ENCODE measurements around the gene RANBP1. TPM values are rescaled to one million over a fixed set of nuclear protein-coding genes. Genes with fewer than 3 reads are reported as not detected.

Gene RANBP1
- total RNA-seq, 4 donors from 2014 or later = 116 to 180 (median 140) TPM

DNA sequence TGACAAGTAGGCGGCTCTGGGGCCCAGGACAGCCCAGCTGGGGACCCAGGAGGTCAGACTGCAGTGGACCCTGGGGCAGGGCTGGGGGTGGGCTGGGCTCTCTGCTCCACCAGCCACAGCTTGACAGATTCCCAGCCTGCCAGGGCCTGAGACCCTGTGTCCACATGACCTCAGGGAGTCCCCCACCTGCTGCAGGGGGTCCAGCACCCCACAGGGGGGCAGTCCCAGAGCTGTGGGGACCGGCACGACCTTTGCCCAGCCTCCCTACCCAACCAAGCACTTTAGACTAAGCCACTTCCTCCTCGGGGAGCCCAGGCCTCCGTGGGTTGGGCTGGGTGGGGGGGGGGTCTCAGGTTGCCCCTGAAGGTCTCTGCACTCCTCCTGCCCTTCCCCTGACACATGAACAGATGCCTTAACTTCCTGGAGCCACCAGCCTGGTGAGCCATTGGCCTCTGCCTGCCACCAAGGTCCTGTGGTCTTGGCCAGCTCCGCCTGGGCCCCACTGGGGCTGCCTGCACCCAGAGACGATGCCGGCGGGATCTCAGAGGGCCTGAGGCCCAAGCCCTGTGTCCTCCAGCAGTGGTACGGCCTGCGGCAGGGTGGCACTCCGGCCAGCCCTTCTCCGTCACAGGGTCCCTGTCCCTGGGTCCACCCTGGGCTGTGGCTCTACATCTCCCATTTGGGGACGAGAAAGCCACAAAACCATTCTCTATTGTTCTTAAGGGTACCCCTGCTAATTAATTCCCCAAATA lies 31.5 kb downstream of the RANBP1 start:
- Histone ChIP-seq H3K4me1 (no peaks in the 10 kb centered on the region), H3K4me3 (no peak overlapping the region), H3K27ac (replicated peaks in 1 of 4) (no peak overlapping the region), H3K9me3 (no peaks in the 10 kb centered on the region), H3K36me3 (peaks cover 0 to 40% (median 25%) of the 10 kb centered on the region in 4 donors), H3K27me3 (no peaks in the 10 kb centered on the region)
- DNase-seq (ENCODE audit: extremely low spot score) = no peak
- 85% methylated on average over 10 of the region's 14 CpGs for WGBS
- no peak for TF ChIP-seq POLR2AphosphoS5 (IDR thresholded peaks at IDR 0.05)
- TF ChIP-seq CTCF (IDR thresholded peaks at IDR 0.05) = no peak
- TF ChIP-seq POLR2A (IDR thresholded peaks at IDR 0.05; ENCODE audit: low read depth) = no peak
- no peak for TF ChIP-seq EP300 (IDR thresholded peaks at IDR 0.05)
- intact Hi-C loops (cut with DNase I) = no loop called here

DNA sequence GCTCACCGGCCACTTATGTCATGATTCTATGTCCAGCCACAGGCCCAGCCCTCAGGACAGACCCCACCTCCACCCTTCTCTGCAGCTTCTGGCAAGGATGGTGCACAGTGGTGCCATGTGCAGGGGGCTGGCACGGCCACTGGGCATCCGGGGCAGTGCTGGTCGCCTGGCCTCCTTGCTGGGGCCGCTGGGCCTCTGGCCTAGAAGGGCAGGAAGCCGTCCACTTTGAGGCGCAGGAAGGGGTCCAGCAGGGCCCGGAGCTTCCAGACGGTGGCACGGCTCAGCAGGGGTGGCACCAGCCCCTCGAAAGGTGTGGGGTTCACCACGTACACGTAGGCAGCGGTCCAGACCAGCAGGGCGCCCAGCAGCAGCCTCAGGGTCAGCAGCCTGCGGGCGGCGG lies 32.5 kb downstream of the RANBP1 start:
- no peaks in the 10 kb centered on the region for H3K9me3 ChIP-seq
- H3K4me3 ChIP-seq = no peak overlapping the region
- no peak for DNase-seq (ENCODE audit: extremely low spot score)
- no peak overlapping the region for H3K27ac ChIP-seq (replicated peaks in 1 of 4)
- peaks cover 0 to 30% (median 16%) of the 10 kb centered on the region in 4 donors for H3K36me3 ChIP-seq
- no peak for TF ChIP-seq POLR2A (IDR thresholded peaks at IDR 0.05; ENCODE audit: low read depth)
- no peak for TF ChIP-seq POLR2AphosphoS5 (IDR thresholded peaks at IDR 0.05)
- TF ChIP-seq CTCF (IDR thresholded peaks at IDR 0.05) = no peak
- no peak for TF ChIP-seq EP300 (IDR thresholded peaks at IDR 0.05)
- H3K27me3 ChIP-seq = no peaks in the 10 kb centered on the region
- no peaks in the 10 kb centered on the region for H3K4me1 ChIP-seq
- intact Hi-C loops (cut with DNase I) = no loop called here
- whole genome bisulfite sequencing = no CpG with 5 or more reads among the region's 18 CpGs

DNA sequence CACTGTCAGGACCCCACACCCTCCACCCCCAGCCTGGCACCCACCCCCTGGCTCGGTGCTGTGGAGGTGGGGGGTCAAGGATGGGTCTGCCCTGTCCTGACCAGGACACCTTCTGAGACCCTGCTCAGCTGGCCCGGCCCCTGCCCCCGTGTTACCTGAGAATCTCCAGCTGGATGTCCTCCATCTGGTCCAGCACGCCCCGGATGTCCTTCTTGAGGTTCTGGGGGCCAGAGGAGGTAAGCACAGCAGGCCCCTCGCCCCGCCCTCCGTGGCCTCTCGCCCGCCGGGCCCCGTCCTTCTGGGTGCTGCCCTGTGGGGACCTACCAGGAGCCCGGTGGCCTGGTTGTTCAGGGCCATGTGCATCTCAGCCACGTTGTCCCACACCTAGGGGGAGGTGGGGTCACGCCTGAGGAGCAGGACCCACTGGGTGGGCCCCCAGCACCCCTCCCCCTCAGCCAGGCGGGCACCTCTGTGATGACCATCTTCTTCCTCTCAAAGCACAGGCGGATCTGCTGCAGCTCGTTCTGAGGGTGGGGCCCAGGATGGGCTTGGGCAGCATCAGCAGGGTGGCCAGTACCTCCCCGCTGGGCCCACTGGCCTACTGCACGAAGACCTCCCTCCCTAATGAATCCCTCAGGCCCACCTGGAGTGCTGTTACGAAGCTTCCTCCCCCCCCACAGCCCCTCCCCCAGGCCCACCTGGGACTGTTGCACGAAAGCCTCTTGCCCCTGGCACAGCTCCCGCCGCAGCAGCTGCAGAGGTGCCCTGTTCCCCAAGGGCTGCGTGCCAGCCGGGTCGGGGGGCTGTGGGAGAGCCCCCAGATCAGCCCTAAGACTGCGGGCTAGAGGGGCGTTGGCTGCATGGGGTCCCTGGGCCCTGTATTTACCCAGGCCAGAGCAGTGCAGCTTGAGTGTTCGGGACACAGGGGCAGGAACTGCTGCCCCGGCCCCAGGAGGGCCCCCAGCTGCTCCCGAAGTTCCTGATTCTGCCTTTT lies 33.6 kb downstream of the RANBP1 start:
- DNase-seq (ENCODE audit: extremely low spot score) = no peak
- WGBS = 68% methylated on average over 8 of the region's 32 CpGs
- no peak for TF ChIP-seq POLR2A (IDR thresholded peaks at IDR 0.05; ENCODE audit: low read depth)
- no peak for TF ChIP-seq POLR2AphosphoS5 (IDR thresholded peaks at IDR 0.05)
- no peak for TF ChIP-seq EP300 (IDR thresholded peaks at IDR 0.05)
- TF ChIP-seq CTCF (IDR thresholded peaks at IDR 0.05) = no peak
- peaks cover 0 to 20% (median 8%) of the 10 kb centered on the region in 4 donors for H3K36me3 ChIP-seq
- H3K9me3 ChIP-seq = no peaks in the 10 kb centered on the region
- H3K4me1 ChIP-seq = peaks cover 0 to under 1% (median 0%) of the 10 kb centered on the region in 4 donors
- peaks cover 0 to 8% (median 0%) of the 10 kb centered on the region in 4 donors for H3K27me3 ChIP-seq
- H3K4me3 ChIP-seq = no peak overlapping the region
- intact Hi-C loops (cut with DNase I) = no loop called here
- no peak overlapping the region for H3K27ac ChIP-seq (replicated peaks in 1 of 4)

DNA sequence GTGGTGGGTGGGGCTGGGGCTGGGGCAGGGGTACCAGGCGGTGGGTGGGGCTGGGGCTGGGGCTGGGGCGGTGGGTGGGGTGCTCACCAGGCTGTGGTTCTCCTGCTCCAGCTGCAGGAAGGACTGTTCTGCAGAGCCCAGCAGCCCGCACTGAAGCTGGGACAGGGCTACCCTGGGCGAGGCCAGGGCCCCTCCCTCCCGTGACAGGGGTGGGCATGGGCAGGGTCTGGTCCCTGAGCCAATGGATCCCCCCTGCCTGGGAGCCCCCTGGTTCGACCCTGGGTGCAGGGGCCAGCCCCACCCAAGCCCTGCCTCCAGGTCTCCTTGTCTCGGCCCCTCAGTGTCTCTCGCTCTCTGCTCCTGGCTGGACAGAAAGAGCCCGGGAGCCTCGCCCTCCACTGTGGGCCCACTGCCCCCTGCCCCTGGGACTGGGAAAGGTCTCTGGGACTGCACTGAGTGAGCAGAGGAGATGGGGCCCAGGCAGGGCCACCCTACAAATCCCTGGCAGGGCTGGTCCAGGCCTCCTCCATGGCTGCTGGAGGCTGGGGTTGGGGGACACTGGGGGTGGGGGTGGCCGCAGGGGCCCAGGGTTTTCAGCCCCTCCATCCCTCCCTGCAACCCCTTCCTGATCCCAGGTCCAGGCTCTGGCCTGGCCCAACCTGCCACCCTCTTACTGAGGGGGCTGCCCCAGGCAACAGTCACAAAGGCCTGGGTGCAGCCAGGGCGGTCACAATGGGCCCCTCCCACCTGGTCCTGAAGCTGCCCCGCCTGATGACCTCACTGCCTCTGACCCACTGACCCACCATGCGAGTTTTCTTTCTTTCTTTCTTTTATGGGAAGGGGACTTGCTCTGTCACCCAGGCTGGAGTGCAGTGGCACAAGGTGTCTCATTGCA lies 34.7 kb downstream of the RANBP1 start, which contains the start of gene CCDC188:
TSS of gene CCDC188 (minus strand) at position 675 of the 895 bp plus-strand sequence. CDS start at position 606, 69 bp downstream.
- Histone ChIP-seq H3K4me1 (peaks cover 0 to 6% (median 4%) of the 10 kb centered on the region in 4 donors), H3K27me3 (peaks cover 0 to 19% (median 4%) of the 10 kb centered on the region in 4 donors), H3K36me3 (peaks cover 0 to 10% (median 2%) of the 10 kb centered on the region in 4 donors), H3K4me3 (no peak within 1 kb of the TSS), H3K9me3 (no peaks in the 10 kb centered on the region), H3K27ac (replicated peaks in 1 of 4) (no peak within 1 kb of the TSS)
- intact Hi-C loops (cut with DNase I) = no loop called here
- no peak for TF ChIP-seq EP300 (IDR thresholded peaks at IDR 0.05)
- no peak for TF ChIP-seq CTCF (IDR thresholded peaks at IDR 0.05)
- no peak for TF ChIP-seq POLR2A (IDR thresholded peaks at IDR 0.05; ENCODE audit: low read depth)
- TF ChIP-seq POLR2AphosphoS5 (IDR thresholded peaks at IDR 0.05) = no peak
- 88% methylated on average over 5 of the region's 14 CpGs for WGBS
- DNase-seq (ENCODE audit: extremely low spot score) = no peak
